ENCODE results near the gene LRFN2. TPM values are rescaled to one million over a fixed set of nuclear protein-coding genes. Genes with fewer than 3 reads are reported as not detected.

LRFN2 gene
- total and polyA plus RNA-seq, 2 experiments from 2014 or later, result 0.33 to 0.54 TPM

- Histone ChIP-seq H3K27ac (no peak overlapping the region), H3K36me3 (replicated peaks; ENCODE audit: insufficient read depth, low read depth) (no peaks in the 10 kb centered on the region), H3K27me3 (peaks cover 5% of the 10 kb centered on the region), H3K9me3 (ENCODE audit: low read depth) (no peaks in the 10 kb centered on the region), H3K4me3 (no peak overlapping the region), H3K4me2 (no peak overlapping the region), H2AFZ (no peak overlapping the region), H3K9me2 (replicated peaks; ENCODE audit: insufficient read depth) (no peaks in the 10 kb centered on the region), H3K79me2 (no peaks in the 10 kb centered on the region), H4K20me1 (ENCODE audit: insufficient read depth, poor library complexity, severe bottlenecking) (no peaks in the 10 kb centered on the region), H3K4me1 (ENCODE audit: insufficient read depth) (no peaks in the 10 kb centered on the region)
- no peak for DNase-seq (ENCODE audit: low spot score)
- 50% methylated on average over 4 of the region's 4 CpGs for WGBS (ENCODE audit: low lambda C conversion rate, missing lambda C conversion rate)
- no peak for TF ChIP-seq EZH2phosphoT487 (IDR thresholded peaks at IDR 0.05; ENCODE audit: low read depth, severe bottlenecking, unreplicated experiment)
- no peak for TF ChIP-seq EZH2 (IDR thresholded peaks at IDR 0.05; ENCODE audit: borderline replicate concordance)
- no peak for TF ChIP-seq CTCF (IDR thresholded peaks at IDR 0.05; ENCODE audit: poor library complexity)
Observed at GRCh38 chr6:40559056-40559455, 28.1 kb downstream of the LRFN2 start.

- Histone ChIP-seq H3K27me3 (peaks cover 8% of the 10 kb centered on the region), H3K4me2 (no peak overlapping the region), H3K27ac (no peak overlapping the region), H3K4me3 (no peak overlapping the region), H4K20me1 (ENCODE audit: insufficient read depth, poor library complexity, severe bottlenecking) (no peaks in the 10 kb centered on the region), H3K79me2 (no peaks in the 10 kb centered on the region), H3K9me2 (replicated peaks; ENCODE audit: insufficient read depth) (no peaks in the 10 kb centered on the region), H3K9me3 (ENCODE audit: low read depth) (no peaks in the 10 kb centered on the region), H3K4me1 (ENCODE audit: insufficient read depth) (no peaks in the 10 kb centered on the region), H3K36me3 (replicated peaks; ENCODE audit: insufficient read depth, low read depth) (no peaks in the 10 kb centered on the region), H2AFZ (no peak overlapping the region)
- no peak for DNase-seq (ENCODE audit: low spot score)
- TF ChIP-seq CTCF (IDR thresholded peaks at IDR 0.05; ENCODE audit: poor library complexity), result no peak
- TF ChIP-seq EZH2phosphoT487 (IDR thresholded peaks at IDR 0.05; ENCODE audit: low read depth, severe bottlenecking, unreplicated experiment), result no peak
- no peak for TF ChIP-seq EZH2 (IDR thresholded peaks at IDR 0.05; ENCODE audit: borderline replicate concordance)
- WGBS (ENCODE audit: low lambda C conversion rate, missing lambda C conversion rate), result 74% methylated on average over 3 of the region's 3 CpGs
Observed at GRCh38 chr6:40558102-40558501, 29.1 kb downstream of the LRFN2 start.

GRCh38 chr6:40556881-40557280 lies 30.3 kb downstream of the LRFN2 start:
- H3K4me3 ChIP-seq, result no peak overlapping the region
- no peak overlapping the region for H2AFZ ChIP-seq
- no peak for DNase-seq (ENCODE audit: low spot score)
- no peaks in the 10 kb centered on the region for H3K79me2 ChIP-seq
- H3K36me3 ChIP-seq (replicated peaks; ENCODE audit: insufficient read depth, low read depth), result no peaks in the 10 kb centered on the region
- no peaks in the 10 kb centered on the region for H4K20me1 ChIP-seq (ENCODE audit: insufficient read depth, poor library complexity, severe bottlenecking)
- no peaks in the 10 kb centered on the region for H3K9me3 ChIP-seq (ENCODE audit: low read depth)
- TF ChIP-seq EZH2 (IDR thresholded peaks at IDR 0.05; ENCODE audit: borderline replicate concordance) (no peak), CTCF (IDR thresholded peaks at IDR 0.05; ENCODE audit: poor library complexity) (no peak), EZH2phosphoT487 (IDR thresholded peaks at IDR 0.05; ENCODE audit: low read depth, severe bottlenecking, unreplicated experiment) (no peak)
- no peak overlapping the region for H3K4me2 ChIP-seq
- no peaks in the 10 kb centered on the region for H3K9me2 ChIP-seq (replicated peaks; ENCODE audit: insufficient read depth)
- H3K27ac ChIP-seq, result no peak overlapping the region
- peaks cover 13% of the 10 kb centered on the region for H3K27me3 ChIP-seq
- WGBS (ENCODE audit: low lambda C conversion rate, missing lambda C conversion rate), result 96% methylated on average over 7 of the region's 7 CpGs
- no peaks in the 10 kb centered on the region for H3K4me1 ChIP-seq (ENCODE audit: insufficient read depth)

- H4K20me1 ChIP-seq (ENCODE audit: insufficient read depth, poor library complexity, severe bottlenecking), result no peaks in the 10 kb centered on the region
- WGBS (ENCODE audit: low lambda C conversion rate, missing lambda C conversion rate), result 81% methylated on average over 5 of the region's 5 CpGs
- H3K9me2 ChIP-seq (replicated peaks; ENCODE audit: insufficient read depth), result no peaks in the 10 kb centered on the region
- no peaks in the 10 kb centered on the region for H3K36me3 ChIP-seq (replicated peaks; ENCODE audit: insufficient read depth, low read depth)
- no peaks in the 10 kb centered on the region for H3K4me1 ChIP-seq (ENCODE audit: insufficient read depth)
- peaks cover 13% of the 10 kb centered on the region for H3K27me3 ChIP-seq
- H3K9me3 ChIP-seq (ENCODE audit: low read depth), result no peaks in the 10 kb centered on the region
- no peak overlapping the region for H3K4me2 ChIP-seq
- no peak overlapping the region for H3K4me3 ChIP-seq
- H3K79me2 ChIP-seq, result no peaks in the 10 kb centered on the region
- no peak overlapping the region for H3K27ac ChIP-seq
- TF ChIP-seq EZH2 (IDR thresholded peaks at IDR 0.05; ENCODE audit: borderline replicate concordance), result no peak
- TF ChIP-seq EZH2phosphoT487 (IDR thresholded peaks at IDR 0.05; ENCODE audit: low read depth, severe bottlenecking, unreplicated experiment), result no peak
- no peak for TF ChIP-seq CTCF (IDR thresholded peaks at IDR 0.05; ENCODE audit: poor library complexity)
- H2AFZ ChIP-seq, result no peak overlapping the region
- no peak for DNase-seq (ENCODE audit: low spot score)
Observed at GRCh38 chr6:40556023-40556422, 31.1 kb downstream of the LRFN2 start.

Measured in hepatocyte (in vitro differentiated cells).